8988T (cell line): Measurements from ENCODE around the gene EIF4A2.
"Not testable (repeated sequence)": the region's sequence is repeated elsewhere in the genome, so short reads cannot be mapped to it uniquely, and the experiment has no call there.

Experiments used
- DNase-seq: peaks from one replicate; pipeline ENCODE4 v3.0.0; 2011

The EIF4A2 gene

DNA sequence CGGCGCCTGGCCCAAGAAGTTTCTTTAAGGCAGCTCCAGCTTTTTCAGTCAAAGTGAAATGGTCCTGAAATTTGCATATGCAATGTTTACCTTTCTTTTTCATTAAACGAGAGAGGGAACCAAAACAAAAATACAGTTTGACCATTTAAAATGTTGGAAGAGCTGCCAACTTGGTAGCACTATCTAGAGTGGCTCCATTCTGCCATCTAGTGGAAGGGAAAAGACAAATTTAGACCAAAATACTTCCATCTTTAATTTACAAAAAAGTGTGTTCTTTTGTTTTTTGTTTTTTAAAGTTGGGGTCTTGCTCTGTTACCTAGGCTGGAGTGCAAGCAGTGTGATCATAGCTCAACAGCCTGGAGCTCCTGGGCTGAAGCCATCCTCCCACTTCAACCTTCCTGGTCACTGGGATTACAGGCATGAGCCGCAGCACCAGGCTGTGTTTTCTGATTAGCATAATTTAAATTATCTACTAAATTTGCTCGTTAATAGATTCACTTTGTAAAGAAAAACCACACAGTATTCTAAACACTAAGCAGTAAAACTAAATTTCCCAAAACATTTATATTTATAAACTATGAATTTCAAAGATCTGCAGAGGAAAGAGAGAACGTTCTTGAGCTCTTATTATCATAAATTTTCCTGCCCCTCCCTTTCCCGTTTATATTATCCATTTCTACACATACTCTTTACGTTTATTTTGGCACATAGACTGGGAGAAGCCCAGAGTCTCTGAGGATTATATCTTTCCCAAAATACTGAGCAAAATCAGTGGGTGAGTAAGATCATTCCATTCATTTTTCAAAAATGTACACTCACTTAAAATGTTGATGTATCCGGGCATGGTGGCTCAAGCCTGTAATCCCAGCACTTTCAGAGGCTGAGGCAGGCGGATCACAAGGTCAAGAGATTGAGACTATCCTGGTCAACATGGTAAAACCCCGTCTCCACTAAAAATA, 38.3 kb downstream of the EIF4A2 start:
- DNase-seq: no peak

DNA sequence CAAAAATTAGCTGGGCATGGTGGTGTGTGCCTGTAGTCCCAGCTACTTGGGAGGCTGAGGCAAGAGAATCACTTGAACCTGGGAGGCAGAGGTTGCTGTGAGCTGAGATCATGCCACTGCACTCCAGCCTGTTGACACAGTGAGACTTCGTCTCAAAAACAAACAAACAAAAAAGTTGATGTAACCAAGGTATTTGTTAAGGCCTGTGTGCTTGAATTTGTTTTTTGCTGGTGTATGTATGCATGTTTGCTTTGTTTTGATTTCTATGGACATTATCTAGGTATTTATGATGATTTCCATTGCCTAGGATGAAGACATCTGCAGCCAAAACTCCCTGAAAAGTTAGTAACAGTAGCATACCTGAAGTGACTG, 39.0 kb downstream of the EIF4A2 start:
- not testable (repeated sequence) for DNase-seq

GRCh38 chr3:186823386-186823785, 40.0 kb downstream of the EIF4A2 start:
- DNase-seq: no peak

DNA sequence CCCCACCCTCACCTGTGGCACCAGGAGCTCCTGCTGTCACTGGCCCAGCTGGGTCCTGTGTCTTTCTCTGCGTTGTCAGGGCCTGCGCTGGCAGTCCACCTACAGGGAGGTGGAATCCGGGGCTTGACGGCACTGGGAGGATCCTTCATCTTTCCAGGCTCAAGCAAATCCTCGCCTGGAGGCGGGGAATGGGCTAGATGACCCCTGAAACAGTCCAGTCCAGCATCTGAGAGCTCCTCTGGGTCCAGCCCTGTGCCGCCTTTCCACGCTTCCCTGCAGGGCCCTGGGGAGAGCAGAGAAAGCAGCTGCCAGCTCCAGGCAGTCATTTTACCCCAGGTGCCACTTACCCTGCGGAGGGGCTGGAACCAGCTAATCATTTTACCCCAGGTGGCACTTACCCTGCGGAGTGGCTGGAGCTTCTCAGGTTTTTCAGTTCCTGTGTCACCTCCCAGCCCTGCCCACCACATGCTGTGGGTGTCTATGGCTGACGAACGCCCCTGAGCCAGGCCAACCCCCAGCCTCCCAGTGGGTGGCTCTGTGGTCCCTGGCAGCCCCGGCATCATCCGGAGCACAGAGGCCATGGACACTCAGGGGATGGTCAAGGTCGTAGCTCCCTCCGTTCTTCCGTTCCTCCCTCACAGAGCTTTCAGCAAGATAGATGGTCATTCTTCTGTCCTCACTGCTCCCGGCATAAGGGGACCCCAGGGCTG, 41.2 kb downstream of the EIF4A2 start:
- no peak for DNase-seq

DNA sequence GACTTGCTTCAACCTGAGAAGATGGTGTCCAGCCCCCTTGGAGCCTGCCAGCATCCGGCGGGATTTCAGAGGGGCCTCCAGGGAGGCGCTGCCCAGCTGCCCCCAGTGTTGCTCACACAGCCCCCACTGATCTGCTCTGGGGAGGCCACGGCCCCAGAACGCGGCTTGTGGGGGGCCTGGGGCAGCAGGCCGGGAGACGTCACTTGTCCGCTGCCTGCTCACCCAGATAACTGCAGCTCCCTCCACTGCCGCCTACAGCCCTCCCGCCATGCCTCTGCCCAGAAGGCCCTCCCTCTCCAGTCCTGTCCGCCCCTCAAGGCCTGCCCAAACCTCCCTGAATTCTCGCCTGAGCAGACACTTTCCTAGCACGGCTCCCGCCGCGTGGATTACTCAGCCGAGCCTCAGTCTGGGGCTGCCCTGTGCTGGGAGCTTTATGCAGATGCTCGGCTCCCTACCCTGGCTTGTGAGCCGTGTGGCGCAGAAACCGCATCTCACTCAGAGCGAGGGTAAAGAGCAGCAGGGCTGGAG, 42.0 kb downstream of the EIF4A2 start:
- no peak for DNase-seq

GRCh38 chr3:186825872-186826409, 42.6 kb downstream of the EIF4A2 start:
- DNase-seq: no peak

- no peak for DNase-seq
Measured at GRCh38 chr3:186826410-186826975, 43.1 kb downstream of the EIF4A2 start.

DNA sequence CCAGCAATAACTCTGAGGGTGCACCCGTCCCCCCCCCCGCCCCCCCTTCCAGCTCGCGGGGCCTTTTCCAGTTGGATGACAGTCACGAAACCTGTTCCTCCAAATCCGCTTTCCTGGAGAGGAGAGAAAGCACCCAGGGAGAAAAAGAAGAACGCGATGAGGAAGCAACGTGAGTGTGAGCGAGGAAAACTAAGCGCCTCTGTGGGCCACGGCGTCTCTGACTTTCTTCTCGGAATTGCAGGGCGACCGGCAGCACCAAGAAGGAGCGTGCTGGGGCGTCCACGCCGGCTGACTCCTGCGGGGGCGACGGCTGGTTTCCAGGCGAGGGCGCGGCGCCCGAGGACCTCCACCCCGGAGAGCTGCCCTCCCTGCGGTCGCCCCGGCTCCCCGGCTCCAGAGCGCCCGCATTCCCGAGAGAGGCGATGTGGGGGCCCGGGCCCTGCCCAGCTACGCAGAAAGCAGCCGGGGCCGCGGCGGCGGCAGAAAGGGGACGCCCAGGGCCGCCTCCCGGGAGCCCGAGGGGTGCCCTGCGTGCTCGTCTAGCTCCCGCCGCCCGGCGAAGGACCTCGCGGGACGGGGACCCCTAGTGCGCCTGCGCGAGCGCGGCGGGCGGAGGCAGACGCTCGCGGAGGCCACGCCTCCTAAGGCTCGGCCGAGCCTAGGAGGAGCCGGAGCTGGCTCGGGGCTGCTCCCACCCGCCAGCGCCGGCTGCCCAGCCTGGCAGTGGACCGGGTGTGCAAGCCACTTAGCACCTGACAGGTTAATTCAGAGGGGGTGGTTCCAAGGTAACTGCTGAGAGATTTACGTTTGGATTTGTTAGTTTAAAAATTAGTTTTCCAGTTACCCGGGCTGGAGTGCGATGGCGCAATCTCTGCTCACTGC, 43.8 kb downstream of the EIF4A2 start:
- DNase-seq: peak; percentile 99

DNA sequence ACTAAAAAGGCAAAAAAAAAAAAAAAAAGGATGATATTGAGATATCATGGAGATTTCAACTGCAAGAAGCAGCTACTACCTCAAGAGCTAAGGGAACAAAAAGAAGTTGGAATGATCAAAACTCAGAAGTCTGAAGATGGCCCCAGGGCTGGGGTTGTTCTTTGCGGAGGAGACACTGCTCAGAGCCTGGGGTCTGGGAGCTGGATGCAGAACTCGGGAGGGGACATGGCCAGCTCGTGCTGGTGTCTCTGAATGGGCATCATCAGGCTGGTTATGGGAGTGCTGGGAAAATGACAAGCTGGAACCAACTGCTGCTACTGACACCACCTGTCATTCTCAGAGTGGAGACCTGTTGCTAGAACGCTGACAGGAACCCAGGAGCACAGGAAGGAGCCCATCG, 45.0 kb downstream of the EIF4A2 start:
- no peak for DNase-seq

DNA sequence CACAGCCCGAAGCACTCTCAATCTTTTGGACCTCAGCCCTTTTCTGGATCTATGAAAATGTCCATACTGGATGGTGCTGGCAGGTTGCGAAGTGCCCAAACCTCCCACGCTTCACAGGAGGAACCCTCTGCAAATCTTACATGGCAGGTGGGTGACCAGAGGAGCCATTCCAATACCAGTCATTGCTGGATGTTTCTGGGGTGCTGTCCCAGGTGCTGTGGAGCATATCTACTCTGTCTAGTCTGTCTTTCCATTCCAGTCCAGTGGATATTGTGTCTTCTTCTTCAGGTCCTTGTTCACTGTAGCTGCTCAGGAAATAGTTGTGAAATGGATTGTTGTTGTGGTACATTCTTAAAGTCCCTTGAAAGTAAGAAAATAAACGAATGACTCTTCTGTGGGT, 48.4 kb downstream of the EIF4A2 start:
- DNase-seq: no peak

- DNase-seq: no peak
Measured at GRCh38 chr3:186832276-186832675, 48.9 kb downstream of the EIF4A2 start.
